Measurements from ENCODE around the gene LDB3. TPM values are rescaled to one million over a fixed set of nuclear protein-coding genes. Genes with fewer than 3 reads are reported as not detected.

Gene LDB3
- total and polyA plus RNA-seq, 2 of the 4 experiments (the other 2 are of a cell fraction), result 0.36 to 2.6 TPM

DNA sequence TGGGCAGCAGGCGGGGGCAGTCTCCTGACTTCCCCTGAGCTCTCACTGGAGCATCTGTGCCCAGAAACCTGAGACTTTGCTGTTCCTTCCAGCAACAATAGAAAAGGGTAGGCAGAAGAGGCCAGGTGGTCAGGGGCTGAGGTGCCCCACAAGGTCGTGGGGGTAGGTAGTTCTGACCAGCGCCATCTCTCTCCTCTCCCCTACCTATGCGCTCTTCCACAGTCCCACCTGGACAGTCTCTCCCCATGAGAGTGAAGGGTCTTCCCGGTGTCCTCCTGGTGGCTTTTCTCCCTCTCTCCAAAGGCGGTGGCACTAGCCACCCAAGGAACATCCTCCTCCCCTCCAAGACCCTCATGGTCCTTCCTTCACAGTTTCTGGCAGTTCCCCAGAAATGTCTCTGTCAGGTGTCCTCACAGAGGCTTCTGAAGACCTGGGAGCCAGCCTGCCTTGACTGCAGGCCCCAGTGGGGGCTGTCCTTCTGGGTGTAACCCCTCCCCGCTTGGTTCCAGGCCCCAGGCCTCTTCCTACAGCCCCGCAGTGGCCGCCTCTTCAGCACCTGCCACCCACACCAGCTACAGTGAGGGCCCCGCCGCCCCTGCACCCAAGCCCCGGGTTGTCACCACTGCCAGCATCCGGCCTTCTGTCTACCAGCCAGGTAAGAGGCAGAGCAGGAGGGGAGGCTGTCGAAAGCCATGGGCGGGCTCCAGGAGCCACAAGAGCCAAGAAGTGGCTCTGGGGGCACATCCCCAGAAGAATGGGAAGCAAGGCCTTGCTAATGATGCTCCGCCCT is 41.3 kb downstream of the LDB3 start:
- POLR2A ChIA-PET (ENCODE audit: unreplicated experiment), result no interaction called here

More for the DNA sequence above, 41.3 kb downstream of the LDB3 start:
- intact Hi-C loops (cut with micrococcal nuclease) (no loop called here), in situ Hi-C loops (cut with MboI; ENCODE audit: low sequenced_read_pairs) (loop anchor here (5.0 kb wide), 1 partner anchor 188 kb away; no protein-coding TSS in a partner anchor), dilution Hi-C loops (cut with HindIII; ENCODE audit: low sequenced_read_pairs, unreplicated experiment) (no loop called here)
- Histone ChIP-seq H3K9me3 (ENCODE audit: control insufficient read depth, insufficient read depth, low read length) (no peaks in the 10 kb centered on the region), H3K36me3 (ENCODE audit: control insufficient read depth, insufficient read depth, low read length) (no peaks in the 10 kb centered on the region), H3K27me3 (ENCODE audit: control insufficient read depth, insufficient read depth, low read length) (no peaks in the 10 kb centered on the region), H2BK15ac (ENCODE audit: low read depth, low read length) (no peak overlapping the region), H4K20me1 (ENCODE audit: insufficient read depth, low read length) (no peaks in the 10 kb centered on the region), H3K4me3 (ENCODE audit: insufficient read depth, low read depth, low read length) (no peak overlapping the region), H3K9ac (ENCODE audit: low read depth, low read length) (no peak overlapping the region), H3K27ac (ENCODE audit: insufficient read depth, low read length) (no peak overlapping the region), H3K56ac (ENCODE audit: extremely low read depth, insufficient read depth, low read length) (no peak overlapping the region), H4K5ac (ENCODE audit: low read depth, low read length) (no peak overlapping the region), H2AK9ac (replicated peaks; ENCODE audit: low read depth, low read length, poor library complexity) (no peak overlapping the region), H2BK20ac (ENCODE audit: low read depth, low read length) (no peak overlapping the region), H3K4me1 (ENCODE audit: control insufficient read depth, insufficient read depth, low read length) (peaks cover 10% of the 10 kb centered on the region), H2AK5ac (ENCODE audit: low read depth, low read length) (no peak overlapping the region), H3K4me2 (ENCODE audit: low read depth, low read length) (no peak overlapping the region), H4K8ac (ENCODE audit: low read depth in 2 of 2, low read length in 2 of 2) (no peak overlapping the region), H3K9me1 (ENCODE audit: insufficient read depth, low read length) (peaks cover 3% of the 10 kb centered on the region; the same call in 1 of the 2 replicates), H3K4ac (ENCODE audit: low read depth, low read length) (no peak overlapping the region), H2AFZ (replicated peaks; ENCODE audit: low read length, poor library complexity) (no peak overlapping the region), H3K14ac (replicated peaks; ENCODE audit: low read depth, low read length) (no peak overlapping the region), H2BK120ac (ENCODE audit: low read depth, low read length) (no peak overlapping the region), H3K18ac (ENCODE audit: low read depth, low read length) (no peak overlapping the region), H4K91ac (ENCODE audit: insufficient read depth, low read depth, low read length) (peak overlapping the region; percentile 33; the same call in 1 of the 2 replicates), H3K23ac (ENCODE audit: low read depth, low read length) (no peak overlapping the region), H2BK5ac (ENCODE audit: low read depth, low read length, poor library complexity, severe bottlenecking) (no peak overlapping the region), H3K79me1 (ENCODE audit: low read depth in 1 of 2, low read length in 2 of 2) (peaks cover 0 to 10% of the 10 kb centered on the region in 2 experiments; a peak in 2 of 4 replicates)
- DNase-seq (no peak), ATAC-seq (ENCODE audit: low read depth) (no peak)
- WGBS, 2 experiments (ENCODE audit: extremely low coverage in 2 of 2, insufficient read length in 1 of 2), result no CpG with 5 or more reads among the region's 16 CpGs
- no peak for TF ChIP-seq FOS (IDR thresholded peaks at IDR 0.05; ENCODE audit: low read depth, low read length)
- TF ChIP-seq MAFK (IDR thresholded peaks at IDR 0.05; ENCODE audit: low read depth, low read length), result no peak
- TF ChIP-seq CEBPB (IDR thresholded peaks at IDR 0.05; ENCODE audit: low read depth, low read length), result no peak
- TF ChIP-seq CHD1 (IDR thresholded peaks at IDR 0.05; ENCODE audit: low read depth, low read length), result no peak
- TF ChIP-seq NFE2L2 (IDR thresholded peaks at IDR 0.05; ENCODE audit: low read depth, low read length), result no peak
- CTCF ChIA-PET, result interaction anchor here (0.7 to 1.3 kb wide), 2 partner anchors 17 to 190 kb away, joined by 3 to 4 read pairs; no protein-coding TSS in a partner anchor
- BruUV-seq (replicated peaks), result no TSS peak

All from IMR-90 (cell line).